H1 (cell line): ENCODE measurements around the gene TAS1R1. TPM values are rescaled to one million over a fixed set of nuclear protein-coding genes. Genes with fewer than 3 reads are reported as not detected.

Source experiments
- CTCF ChIA-PET: fragments of 300-600 bp; sonication (Branson Sonifier 250); formaldehyde crosslinking; loops from one replicate; lab custom pipeline; 2021; ENCODE audit not compliant: partially characterized antibody; lab: Charles Lee
- POLR2A ChIA-PET: fragments of 300-600 bp; sonication (Branson Sonifier 250); formaldehyde crosslinking; loops from one replicate; lab custom pipeline; 2021; ENCODE audit warnings: inconsistent platforms; ENCODE audit not compliant: partially characterized antibody; lab: Charles Lee
- DNase-seq, 2 experiments: peaks; one replicate each; pipeline versions ENCODE4 v3.0.0 to v3.0.0-alpha.2; 2010 to 2022; ENCODE audit warnings: low spot score in 2 of 2, low read depth in 1 of 2, mixed read lengths in 1 of 2
- FAIRE-seq: peaks from 2 replicates; lab custom pipeline; 2011; peaks lifted over from hg19 to GRCh38; lab: Jason Lieb, UNC
- H2AFZ ChIP-seq: 2 replicates; pipeline ENCODE4 v1.8.1; 2012; ENCODE audit warnings: low read length, inconsistent platforms
- H2AK5ac ChIP-seq: 2 replicates; pipeline ENCODE4 v1.6.1; 2013; ENCODE audit warnings: low read depth, low read length
- H2BK120ac ChIP-seq: replicated peaks from 2 replicates; pipeline ENCODE3; 2013; ENCODE audit warnings: low read depth, low read length, inconsistent platforms
- H2BK12ac ChIP-seq: 2 replicates; pipeline ENCODE4 v1.6.1; 2013; ENCODE audit warnings: low read depth, low read length
- H2BK15ac ChIP-seq: 2 replicates; pipeline ENCODE4 v1.6.1; 2013; ENCODE audit warnings: low read length
- H2BK20ac ChIP-seq: 2 replicates; pipeline ENCODE4 v1.6.1; 2013; ENCODE audit warnings: low read length
- H2BK5ac ChIP-seq: 2 replicates; pipeline ENCODE4 v1.6.1; 2013; ENCODE audit warnings: low read depth, low read length
- H3K14ac ChIP-seq: 2 replicates; pipeline ENCODE4 v1.6.1; 2013; ENCODE audit warnings: inconsistent platforms; ENCODE audit not compliant: insufficient read length
- H3K18ac ChIP-seq: 2 replicates; pipeline ENCODE4 v1.6.1; 2013; ENCODE audit warnings: low read length; ENCODE audit errors: extremely low read depth
- H3K23ac ChIP-seq: 2 replicates; pipeline ENCODE4 v1.6.1; 2013; ENCODE audit warnings: inconsistent platforms; ENCODE audit not compliant: insufficient read length
- H3K23me2 ChIP-seq: 2 replicates; pipeline ENCODE4 v1.6.1; 2013; ENCODE audit warnings: low read depth, low read length
- H3K27ac ChIP-seq: 2 replicates; pipeline ENCODE4 v1.6.1; 2011; ENCODE audit warnings: low read depth, low read length, inconsistent platforms
- H3K27me3 ChIP-seq, 4 experiments: replicated peaks in 1 of 4; 1 replicate in 1 of 4; 2 replicates in 3 of 4; pipeline versions ENCODE4 v1.6.1 to v1.8.1; 2011 to 2013; ENCODE audit warnings: low read length in 3 of 4, mild to moderate bottlenecking in 3 of 4, inconsistent platforms in 2 of 4, mixed read lengths in 2 of 4, moderate library complexity in 1 of 4; ENCODE audit not compliant: control insufficient read depth in 3 of 4, insufficient read depth in 3 of 4; ENCODE audit errors: extremely low read depth in 1 of 4
- H3K36me3 ChIP-seq, 4 experiments: 2 replicates each; pipeline versions ENCODE4 v1.6.1 to v1.8.1; 2011 to 2013; ENCODE audit warnings: mild to moderate bottlenecking in 4 of 4, low read length in 3 of 4, moderate library complexity in 2 of 4, control low read depth in 1 of 4, inconsistent platforms in 1 of 4; ENCODE audit not compliant: insufficient read depth in 4 of 4, control insufficient read depth in 2 of 4
- H3K4ac ChIP-seq: replicated peaks from 2 replicates; pipeline ENCODE3; 2013; ENCODE audit warnings: low read length, low read depth, mixed read lengths, inconsistent platforms; ENCODE audit not compliant: insufficient read length
- H3K4me1 ChIP-seq, 4 experiments: replicated peaks in 1 of 4; 1 replicate in 1 of 4; 2 replicates in 3 of 4; pipeline versions ENCODE4 v1.6.1 to v1.8.1; 2011 to 2013; ENCODE audit warnings: low read length in 3 of 4, inconsistent platforms in 2 of 4, mixed read lengths in 1 of 4; ENCODE audit not compliant: insufficient read depth in 4 of 4, control insufficient read depth in 3 of 4
- H3K4me2 ChIP-seq, 2 experiments: 2 replicates each; pipeline versions ENCODE4 v1.6.1 to v1.8.1; 2011 to 2013; ENCODE audit warnings: low read depth in 2 of 2, low read length in 2 of 2, control low read depth in 1 of 2, inconsistent platforms in 1 of 2, mild to moderate bottlenecking in 1 of 2; ENCODE audit not compliant: insufficient read depth in 1 of 2
- H3K4me3 ChIP-seq, 4 experiments: fragments of 200-600, 300-600 bp in 1 of 4; sonication (generic), shearing (Covaris generic), sonication (Bioruptor Twin) in 1 of 4; 2 replicates each; pipeline versions ENCODE4 v1.5.1 to v1.8.1; 2011 to 2016; ENCODE audit warnings: low read length in 4 of 4, low read depth in 3 of 4, control low read depth in 2 of 4, inconsistent platforms in 2 of 4, mild to moderate bottlenecking in 2 of 4, mixed read lengths in 1 of 4, moderate library complexity in 1 of 4; ENCODE audit not compliant: insufficient read depth in 2 of 4; ENCODE audit errors: extremely low read depth in 1 of 4
- H3K56ac ChIP-seq: replicated peaks from 2 replicates; pipeline ENCODE3; 2013; ENCODE audit warnings: low read depth, mild to moderate bottlenecking, mixed read lengths, low read length, inconsistent platforms; ENCODE audit not compliant: insufficient read length
- H3K79me1 ChIP-seq: 2 replicates; pipeline ENCODE4 v1.6.1; 2013; ENCODE audit warnings: low read depth, low read length, control low read depth
- H3K79me2 ChIP-seq, 2 experiments: 2 replicates each; pipeline versions ENCODE4 v1.6.1 to v1.8.1; 2012 to 2013; ENCODE audit warnings: low read length in 2 of 2, mild to moderate bottlenecking in 2 of 2, inconsistent platforms in 1 of 2; ENCODE audit not compliant: insufficient read depth in 2 of 2, control insufficient read depth in 1 of 2
- H3K9ac ChIP-seq, 4 experiments: replicated peaks in 1 of 4; 1 replicate in 1 of 4; 2 replicates in 3 of 4; pipeline versions ENCODE4 v1.6.1 to v1.8.1; 2011 to 2013; ENCODE audit warnings: low read depth in 3 of 4, low read length in 3 of 4, control low read depth in 2 of 4, mild to moderate bottlenecking in 2 of 4, moderate library complexity in 2 of 4, inconsistent platforms in 1 of 4; ENCODE audit errors: extremely low read depth in 1 of 4
- H3K9me3 ChIP-seq, 2 experiments: 2 replicates each; pipeline versions ENCODE4 v1.6.1 to v1.8.1; 2012 to 2013; ENCODE audit warnings: mild to moderate bottlenecking in 2 of 2, moderate library complexity in 2 of 2, control low read depth in 1 of 2, inconsistent platforms in 1 of 2, low read depth in 1 of 2, low read length in 1 of 2, mixed read lengths in 1 of 2; ENCODE audit not compliant: insufficient read depth in 2 of 2
- H4K20me1 ChIP-seq, 2 experiments: replicated peaks in 1 of 2; 2 replicates each; pipeline versions ENCODE3 to v1.8.1; 2011 to 2013; ENCODE audit warnings: inconsistent platforms in 2 of 2, low read length in 2 of 2, mild to moderate bottlenecking in 1 of 2; ENCODE audit not compliant: insufficient read depth in 2 of 2, control insufficient read depth in 1 of 2
- H4K5ac ChIP-seq: 2 replicates; pipeline ENCODE4 v1.6.1; 2013; ENCODE audit warnings: low read length, low read depth, mixed read lengths, inconsistent platforms; ENCODE audit not compliant: insufficient read length
- H4K8ac ChIP-seq: 2 replicates; pipeline ENCODE4 v1.8.0; 2013; ENCODE audit warnings: mild to moderate bottlenecking, moderate library complexity, low read length, inconsistent platforms; ENCODE audit not compliant: insufficient read depth; ENCODE audit errors: extremely low read depth
- H4K91ac ChIP-seq: replicated peaks from 2 replicates; pipeline ENCODE3; 2013; ENCODE audit warnings: low read length, mixed read lengths, inconsistent platforms; ENCODE audit not compliant: insufficient read length
- NRF1 ChIP-seq: IDR thresholded peaks from 2 replicates; pipeline ENCODE4 v1.6.1; 2011; ENCODE audit warnings: mild to moderate bottlenecking, low read depth, low read length, improper control_type of control experiment
- WGBS, 2 experiments: shearing (Covaris generic) in 1 of 2; methylation state at CpG; one replicate each; pipeline versions ENCODE4 v1.1.6 to v1.1.7; 2013 to 2015; ENCODE audit warnings: low lambda C conversion rate in 2 of 2, mixed read lengths in 2 of 2, inconsistent platforms in 1 of 2, low coverage in 1 of 2, missing lambda C conversion rate in 1 of 2; ENCODE audit not compliant: insufficient replicate concordance in 2 of 2, insufficient coverage in 1 of 2, insufficient read length in 1 of 2; ENCODE audit errors: extremely low coverage in 1 of 2, missing lambda C conversion rate in 1 of 2; 5-methylcytosine and 5-hydroxymethylcytosine counted together
- polyA plus RNA-seq, 7 experiments: library from polyadenylated mRNA; depleted of rRNA in 3 of 7; stranded (reverse) in 5 of 7; unstranded in 2 of 7; fragments of >200 nt in 5 of 7; fragments of 200-250 nt in 2 of 7; gene quantifications; 1 replicate in 5 of 7; 2 replicates in 1 of 7; 4 replicates in 1 of 7; pipeline versions ENCODE4 v1.2.1 to v1.2.3, GENCODE V29; 2011 to 2013; ENCODE audit warnings: missing spikeins in 2 of 7, mixed read lengths in 2 of 7
- total RNA-seq: library from RNA; stranded (reverse); fragmentation: NEBNext Ultra II Directional; extraction: Animal tissue kit (Norgen Biotek cat#: 25700); gene quantifications from 2 replicates; pipeline ENCODE4 v1.2.1, GENCODE V29; 2021

Gene TAS1R1
- total and polyA plus RNA-seq, 2 of the 8 experiments (the other 6 are each of a cell fraction or from before 2014, with no cell fraction given) = 0.26 TPM; not detected in 1

DNA sequence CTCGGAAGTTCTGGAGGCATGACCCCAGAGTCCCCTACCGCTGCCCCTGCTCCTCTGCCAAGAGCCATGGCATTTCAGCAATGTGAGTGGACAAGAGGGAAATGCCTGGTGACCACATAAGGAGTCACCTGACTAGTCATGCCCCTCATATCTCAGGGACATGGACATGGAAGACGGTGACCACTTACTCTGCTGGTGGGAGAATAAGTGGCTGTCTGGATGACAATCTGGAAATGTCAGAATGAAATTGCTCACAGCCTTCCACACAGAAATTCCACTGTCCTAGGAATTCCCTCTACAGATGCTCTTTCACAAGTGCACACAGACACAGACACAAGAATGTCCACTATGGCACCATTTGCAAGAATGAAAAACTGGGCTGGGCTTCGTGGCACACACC is 39.3 kb upstream of the TAS1R1 start:
- Histone ChIP-seq H2BK5ac (no peak overlapping the region), H3K4ac (no peak overlapping the region), H3K14ac (no peak overlapping the region), H3K9me3 (no peaks in the 10 kb centered on the region), H3K27ac (no peak overlapping the region), H3K4me3 (no peak overlapping the region), H3K36me3 (no peaks in the 10 kb centered on the region), H3K18ac (no peak overlapping the region), H2BK12ac (no peak overlapping the region), H2AFZ (no peak overlapping the region), H3K56ac (no peak overlapping the region), H3K9ac (no peak overlapping the region), H3K4me2 (no peak overlapping the region), H2BK20ac (no peak overlapping the region), H3K27me3 (no peaks in the 10 kb centered on the region), H3K79me2 (no peaks in the 10 kb centered on the region), H2BK120ac (no peak overlapping the region), H2BK15ac (no peak overlapping the region), H4K8ac (no peak overlapping the region), H3K4me1 (peaks cover 5 to 11% (median 7%) of the 10 kb centered on the region in 4 experiments), H3K23ac (no peak overlapping the region), H4K91ac (no peak overlapping the region), H3K23me2 (no peaks in the 10 kb centered on the region), H4K5ac (no peak overlapping the region), H4K20me1 (no peaks in the 10 kb centered on the region), H2AK5ac (no peak overlapping the region), H3K79me1 (no peaks in the 10 kb centered on the region)
- ChIA-PET CTCF (interaction anchor here (4.2 kb wide), 1 partner anchor 8 kb away, joined by 19 read pairs; no protein-coding TSS in a partner anchor), POLR2A (no interaction called here)
- FAIRE-seq (no peak), DNase-seq (no peak)
- 85% methylated on average over 4 of the region's 4 CpGs; no CpG with 5 or more reads in 1 of the 2 experiments for WGBS, 2 experiments
- no peak for TF ChIP-seq NRF1
